NCI-H345 treated with DMSO at 0.1 percent for 48 hours (cell line): ENCODE measurements around the gene CCDC144A.
"Not testable (repeated sequence)": the region's sequence is repeated elsewhere in the genome, so short reads cannot be mapped to it uniquely, and the experiment has no call there.

Source experiments
- DNase-seq: peaks from one replicate; lab custom pipeline; 2025; ENCODE audit not compliant: unreplicated experiment; lab: John Stamatoyannopoulos, UW

The CCDC144A gene

DNA sequence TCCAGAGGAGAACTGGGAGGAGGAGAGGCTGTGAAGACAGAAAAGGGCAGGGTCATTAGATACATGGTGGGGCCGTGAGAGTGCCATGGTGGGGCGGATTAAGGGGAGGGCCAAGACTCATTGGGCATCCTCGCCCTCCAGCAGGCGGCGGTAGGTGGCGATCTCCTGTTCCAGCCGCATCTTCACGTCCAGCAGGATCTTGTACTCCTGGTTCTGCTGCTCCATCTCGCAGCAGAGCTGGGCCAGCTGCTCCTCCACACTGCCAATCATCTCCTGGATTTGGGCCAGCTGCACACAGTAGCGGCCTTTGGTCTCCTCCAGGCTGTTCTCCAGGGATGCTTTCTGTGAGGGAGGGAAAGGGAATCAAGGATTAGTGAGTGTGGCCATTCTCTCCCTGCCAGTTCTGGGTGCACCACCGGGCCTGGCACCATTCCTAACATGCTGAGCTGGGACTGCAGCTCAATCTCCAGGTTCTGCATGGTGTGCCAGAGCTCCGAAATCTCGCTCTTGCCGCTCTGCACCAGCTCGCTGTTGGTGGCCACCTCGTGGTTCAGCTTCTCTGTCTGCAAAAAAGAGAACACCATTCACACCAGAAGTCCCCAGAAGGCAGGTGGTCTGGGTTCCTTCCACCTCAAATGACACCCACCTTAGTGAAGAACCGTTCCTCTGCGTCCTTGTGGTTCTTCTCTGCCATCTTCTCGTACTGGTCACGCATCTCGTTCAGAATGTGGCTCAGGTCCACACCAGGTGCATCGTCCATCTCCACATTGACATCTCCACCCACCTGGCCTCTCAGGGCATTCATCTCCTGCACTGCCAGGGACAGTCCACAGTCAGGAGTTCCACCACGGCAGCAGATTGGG lies 129.0 kb downstream of the CCDC144A start:
- no peak for DNase-seq

- no peak for DNase-seq
Measured at GRCh38 chr17:16820161-16820877, 130.3 kb downstream of the CCDC144A start.

DNA sequence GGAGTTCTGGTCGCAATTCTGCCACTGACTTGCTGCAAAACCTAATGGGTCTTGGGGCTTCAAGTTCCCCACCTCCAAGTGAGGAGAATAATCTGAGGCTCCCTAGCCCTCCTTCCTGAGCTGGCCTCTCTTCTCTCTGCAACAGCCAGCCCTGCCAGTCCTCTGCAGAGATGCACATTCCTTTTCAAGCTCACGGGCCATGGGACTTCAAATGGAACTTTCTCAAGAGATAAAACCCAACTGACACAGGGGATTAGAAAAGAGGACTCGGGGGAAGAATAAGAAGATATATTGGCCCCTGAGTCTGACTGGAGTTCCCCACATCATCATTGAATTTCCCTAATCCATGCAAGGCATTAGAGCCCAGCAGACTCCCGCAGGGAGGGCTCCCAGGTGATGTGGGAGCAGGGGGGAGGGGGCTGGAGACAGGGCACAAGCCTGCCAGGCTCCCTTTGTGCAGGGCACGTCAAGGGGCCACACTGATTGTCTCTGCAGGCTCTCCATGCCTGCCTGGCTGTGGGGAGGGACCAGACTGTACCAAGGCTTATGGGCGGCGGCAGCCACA lies 131.0 kb downstream of the CCDC144A start:
- DNase-seq: no peak

DNA sequence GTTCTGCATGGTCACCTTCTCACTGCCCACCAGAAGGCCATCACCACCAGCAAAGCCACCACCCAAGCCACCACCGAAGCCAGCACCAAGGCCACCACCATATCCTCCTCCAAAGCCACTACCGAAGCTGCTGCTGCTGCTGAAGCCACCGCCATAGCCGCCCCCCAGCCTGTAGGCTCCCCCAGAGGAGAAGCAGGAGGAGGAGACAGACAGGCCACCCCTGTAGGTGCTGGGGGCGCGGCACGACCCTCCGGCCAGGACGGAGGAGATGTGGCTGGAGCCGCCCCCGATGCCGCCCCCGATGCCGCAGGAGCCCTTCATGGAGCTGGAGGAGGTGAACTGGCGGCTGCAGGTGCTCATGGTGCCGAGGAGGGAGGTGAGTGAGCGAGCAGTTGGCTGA lies 132.1 kb downstream of the CCDC144A start:
- not testable (repeated sequence) for DNase-seq

DNA sequence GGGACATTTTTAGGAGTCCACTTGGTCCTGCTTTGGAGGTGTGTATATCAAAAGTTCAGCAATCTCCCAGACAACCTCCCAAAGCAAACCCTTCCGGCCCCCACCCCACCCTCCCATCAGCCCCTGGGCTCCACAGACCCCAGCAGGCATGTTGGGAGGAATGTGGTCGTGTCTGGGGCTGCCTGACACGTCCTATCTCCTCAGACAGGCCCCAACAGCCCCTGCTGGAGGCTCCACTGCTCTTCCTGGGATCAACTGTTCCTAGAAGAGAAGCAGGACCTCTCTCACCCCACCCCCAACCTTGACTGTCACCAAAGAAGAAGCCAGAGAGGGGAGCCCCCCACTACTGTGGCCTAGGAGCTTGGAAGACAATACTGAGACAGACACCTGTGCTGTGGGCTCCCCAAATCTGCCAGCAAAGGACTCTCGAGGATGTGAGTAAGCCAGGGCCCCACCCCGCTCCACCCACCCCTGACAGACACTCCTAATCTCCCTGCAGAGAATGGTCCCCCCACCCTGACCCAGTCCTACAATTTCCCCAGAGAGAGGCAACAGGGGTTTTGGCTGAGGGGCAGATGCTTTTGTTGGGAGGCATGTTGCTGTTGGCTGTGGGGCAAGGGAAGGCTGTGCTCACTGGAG lies 133.8 kb downstream of the CCDC144A start:
- not testable (repeated sequence) for DNase-seq
